Stimulated activated CD8-positive, alpha-beta memory T cell treated with anti-CD3 and anti-CD28 coated beads, Interleukin-7, amount 100 ng/mL, for 4 hours (primary cell): ENCODE results near the gene LALBA.
"Not testable (repeated sequence)": the region's sequence is repeated elsewhere in the genome, so short reads cannot be mapped to it uniquely, and the experiment has no call there.

Source experiments
- DNase-seq, 2 donors: peaks; one replicate each; pipeline ENCODE4 v3.0.0-alpha.2; 2020; ENCODE audit warnings: low read depth in 2 of 2

The LALBA gene

DNA sequence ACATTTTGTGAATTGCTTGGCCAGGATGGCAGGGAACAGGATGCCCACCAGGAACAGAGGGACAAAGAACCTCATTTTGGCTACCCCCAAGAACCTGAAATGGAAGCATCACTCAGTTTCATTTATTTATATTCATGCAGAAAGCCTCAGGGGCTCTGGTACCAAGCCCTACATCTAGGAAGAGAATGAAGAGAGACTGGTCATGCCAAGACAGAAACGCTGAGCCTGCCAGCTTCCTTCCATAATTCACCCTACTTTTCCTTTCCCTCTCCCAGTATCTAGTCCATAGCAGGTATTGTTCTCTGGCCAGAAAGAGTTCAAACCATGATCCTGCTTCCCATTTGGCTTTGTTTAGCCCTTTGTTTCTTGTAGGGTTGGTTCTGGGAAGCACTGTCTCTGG, at the start of gene LALBA:
TSS of gene LALBA (minus strand) at position 101 of the 400 bp plus-strand sequence. CDS start at position 75, 26 bp downstream.
- DNase-seq = no peak

DNA sequence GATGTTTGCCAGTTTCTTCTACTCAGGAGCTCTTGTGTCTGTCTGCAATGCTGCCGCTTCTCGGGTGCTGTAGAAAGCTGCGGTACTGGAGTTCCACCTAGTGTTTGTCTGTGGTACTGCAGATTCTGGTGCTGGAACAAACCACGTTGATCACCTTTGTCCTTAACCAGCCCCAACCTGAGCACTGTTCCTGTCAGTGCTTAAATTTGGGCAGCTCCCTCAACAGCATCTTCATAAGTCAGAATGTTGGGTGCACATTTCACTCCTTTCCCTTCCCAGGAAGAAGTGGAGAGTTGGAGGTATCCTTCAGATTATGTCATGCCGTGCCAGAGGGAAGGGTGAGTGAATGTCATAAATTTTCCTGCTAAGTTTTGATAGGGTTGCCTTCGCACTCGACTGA, 48.7 kb upstream of the LALBA start:
- peak; percentile 40 to 55 for DNase-seq

DNA sequence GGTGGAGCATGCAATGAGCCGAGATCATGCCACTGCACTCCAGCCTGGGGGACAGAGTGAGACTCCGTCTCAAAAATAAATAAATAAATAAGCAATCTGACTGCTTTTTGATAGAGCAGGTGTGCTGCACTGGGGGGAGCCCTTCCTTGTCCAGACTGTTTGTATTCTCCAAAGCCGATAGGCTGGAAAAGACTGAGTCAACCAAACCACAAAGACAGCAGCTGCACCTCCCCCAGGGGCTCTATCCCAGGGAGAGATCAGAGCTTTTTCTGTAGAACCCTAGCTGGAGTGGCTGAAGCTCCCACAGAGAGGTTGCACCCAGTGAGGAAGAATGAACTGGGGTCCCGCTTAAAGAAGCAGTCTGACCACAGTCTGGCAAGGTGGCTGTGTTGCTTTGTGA, 45.8 kb upstream of the LALBA start:
- DNase-seq = no peak

DNA sequence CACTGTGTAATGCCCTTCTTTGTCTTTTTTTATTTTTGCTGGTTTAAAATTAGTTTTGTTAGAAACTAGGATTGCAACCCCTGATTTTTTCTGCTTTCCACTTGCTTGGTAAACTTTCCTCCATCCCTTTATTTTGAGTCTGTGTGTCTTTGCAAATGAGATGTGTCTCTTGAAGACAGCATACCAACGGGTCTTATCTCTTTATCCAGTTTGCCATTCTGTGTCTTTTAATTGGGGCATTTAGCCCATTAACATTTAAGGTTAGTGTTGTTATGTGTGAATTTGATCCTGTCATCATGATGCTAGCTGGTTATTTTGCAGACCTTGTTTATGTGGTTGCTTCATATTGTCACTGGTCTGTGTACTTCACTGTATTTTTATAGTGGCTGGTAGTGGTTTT, 43.5 kb upstream of the LALBA start:
- no peak for DNase-seq

DNA sequence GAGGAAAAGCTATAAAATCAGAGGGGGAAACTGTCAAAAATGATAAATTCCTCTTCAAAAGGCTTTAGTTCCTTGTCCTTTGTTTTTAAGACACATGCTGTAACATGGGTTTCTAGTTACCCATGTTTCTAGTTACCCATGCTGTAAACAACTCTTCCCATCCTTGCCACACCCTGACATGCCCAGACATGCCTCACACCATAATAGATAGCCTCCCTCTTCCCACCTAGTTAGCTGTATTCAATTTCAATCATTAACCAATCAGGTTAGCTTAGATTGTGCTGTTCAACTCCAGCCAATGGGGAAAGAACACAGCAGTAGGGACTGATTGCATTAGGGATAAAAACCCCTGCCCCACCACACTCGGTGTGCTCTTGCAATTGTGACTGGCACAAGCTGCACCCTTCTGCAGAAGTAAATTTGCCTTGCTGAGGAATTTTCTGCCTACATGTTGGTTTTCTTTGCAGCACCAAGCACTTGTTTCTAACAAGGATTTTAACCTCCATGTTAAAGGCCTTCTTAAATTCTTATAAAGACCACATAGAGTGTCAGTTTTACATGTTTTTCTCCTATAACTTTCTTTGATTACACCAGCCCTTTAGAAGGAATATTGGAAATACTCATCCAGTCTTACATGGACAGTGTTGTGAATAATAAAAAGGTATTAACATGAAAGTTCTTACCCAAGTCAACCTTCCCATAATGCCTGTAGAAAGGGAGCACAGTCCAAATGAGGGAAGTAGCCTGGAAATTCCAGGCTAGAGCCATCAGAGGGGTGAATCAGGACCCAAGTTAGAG, 32.5 kb upstream of the LALBA start:
- DNase-seq = no peak

DNA sequence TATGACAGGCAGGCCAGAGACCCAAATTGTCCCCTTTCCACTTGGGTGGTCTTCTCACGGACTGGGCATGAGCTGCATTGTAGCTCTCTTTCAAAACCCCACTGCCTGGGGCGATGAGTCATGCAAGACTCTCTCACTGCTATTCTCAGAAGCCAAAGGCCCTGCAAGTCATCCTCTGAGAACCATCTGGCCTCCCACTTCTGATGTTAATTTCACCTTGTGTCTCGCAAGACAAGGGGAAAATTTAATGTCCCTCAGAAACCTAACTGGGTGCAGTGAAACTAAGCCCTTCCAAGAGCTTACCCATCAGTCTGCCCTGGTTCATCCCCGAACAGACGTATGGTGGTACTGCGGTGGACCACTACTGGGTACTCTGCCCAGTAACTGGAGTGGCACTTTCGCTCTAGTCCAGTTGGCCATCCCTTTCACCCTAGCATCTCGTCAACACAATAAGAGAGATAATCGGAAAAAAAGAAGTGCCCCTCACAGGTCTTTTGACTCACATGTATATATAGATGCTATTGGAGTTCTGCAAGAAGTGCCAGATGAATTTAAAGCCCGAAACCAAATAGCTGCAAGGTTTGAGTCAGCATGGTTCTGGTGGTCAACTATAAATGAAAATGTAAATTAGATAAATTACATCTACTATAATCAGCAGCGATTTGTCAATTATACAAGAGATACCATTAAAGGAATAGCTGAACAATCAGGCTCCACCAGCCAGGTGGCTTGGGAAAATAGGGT, 31.3 kb upstream of the LALBA start:
- DNase-seq = no peak

DNA sequence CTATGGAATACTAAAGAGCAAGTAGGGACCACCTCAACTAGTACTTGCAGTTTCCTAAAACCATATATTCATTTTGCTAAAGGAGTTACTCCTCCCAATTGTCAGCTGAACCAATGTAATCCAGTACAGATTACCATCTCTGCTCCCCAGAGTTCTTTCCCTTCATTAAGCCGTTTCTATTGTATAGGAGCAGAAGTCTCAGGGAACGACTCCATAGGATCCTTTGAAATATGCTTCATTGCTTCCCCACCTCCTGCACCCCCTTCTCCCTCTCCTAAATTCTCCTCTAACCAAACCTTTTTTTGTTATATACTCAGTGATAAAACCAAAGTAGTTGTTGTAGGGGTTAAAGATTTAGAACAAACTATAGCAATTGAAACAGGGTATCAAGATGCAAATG, 30.7 kb upstream of the LALBA start:
- no peak for DNase-seq

DNA sequence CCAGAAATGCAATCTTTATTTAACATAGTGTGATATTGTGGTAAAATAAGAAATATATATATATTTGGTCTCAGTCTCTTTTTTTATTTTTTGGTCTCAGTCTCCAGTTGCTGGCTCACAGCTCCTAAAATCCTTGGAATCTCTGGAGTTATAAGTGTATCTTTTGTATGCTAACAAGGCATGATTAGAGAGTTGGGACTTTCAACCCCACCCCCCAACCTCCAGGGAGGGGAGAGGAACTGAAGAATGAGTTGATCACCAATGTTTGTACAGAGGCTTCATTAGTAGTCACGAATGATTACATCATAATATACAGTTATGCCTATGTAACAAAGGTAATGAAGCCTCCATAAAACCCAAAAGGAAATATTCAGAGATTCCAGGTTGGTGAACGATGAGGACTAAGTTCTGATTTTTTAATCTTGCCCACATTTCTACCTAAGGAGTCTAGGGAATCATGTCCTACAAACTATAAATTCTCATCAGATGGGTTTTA, 22.8 kb upstream of the LALBA start:
- no peak for DNase-seq

DNA sequence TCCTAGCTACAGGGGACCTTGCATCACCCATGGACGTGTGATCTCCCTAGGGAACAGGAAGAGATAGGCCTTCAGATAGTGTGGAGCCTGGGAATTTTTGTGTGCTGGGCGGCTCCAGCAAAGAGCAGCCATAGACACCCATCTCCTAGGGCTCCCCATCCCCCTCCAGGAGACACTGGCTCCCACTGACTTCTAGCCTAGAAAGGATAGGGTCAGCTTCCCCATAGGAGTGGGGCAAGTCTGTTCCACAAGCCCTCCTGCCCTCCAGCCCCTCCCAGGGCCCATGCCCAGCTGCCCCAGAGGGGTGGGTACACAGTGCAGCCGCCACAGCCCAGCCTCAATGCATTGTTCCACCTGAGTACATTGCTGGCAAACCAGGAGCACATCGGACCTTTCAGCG, 16.5 kb upstream of the LALBA start:
- no peak for DNase-seq

DNA sequence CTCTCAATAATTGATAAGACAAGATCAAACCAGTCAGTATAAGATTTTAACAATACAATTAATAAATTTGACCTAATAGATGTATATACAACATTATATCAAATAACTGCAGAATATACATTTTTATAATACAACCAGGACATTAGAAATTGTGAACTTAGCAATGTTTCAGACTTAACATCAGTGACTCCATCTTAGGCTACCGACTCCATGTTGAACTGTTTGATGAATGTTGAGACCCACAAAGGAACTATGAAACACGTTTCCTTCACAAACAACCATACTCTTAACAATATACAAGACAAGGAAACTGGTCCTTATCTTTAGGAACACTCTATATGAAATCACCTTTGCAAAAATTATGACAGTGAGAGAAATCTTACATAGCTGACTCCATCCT, 13.9 kb upstream of the LALBA start:
- no peak for DNase-seq

DNA sequence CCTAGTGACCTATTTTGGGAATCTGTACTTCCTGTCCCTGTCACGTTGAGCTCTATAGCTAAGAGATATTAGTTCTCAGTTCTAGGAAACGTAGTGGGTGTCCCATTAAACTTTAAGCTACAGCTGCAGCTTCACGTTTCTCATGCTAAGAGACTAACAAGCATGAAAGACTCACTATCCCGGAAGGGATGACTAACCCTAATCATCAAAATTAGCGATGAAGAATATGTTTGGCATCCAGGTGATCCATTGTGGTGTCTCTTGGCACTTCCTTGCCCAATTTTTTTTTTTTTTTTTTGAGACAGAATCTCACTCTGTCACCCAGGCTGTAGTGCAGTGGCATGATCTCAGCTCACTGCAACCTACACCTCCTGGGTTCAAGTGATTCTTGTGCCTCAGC, 11.0 kb upstream of the LALBA start:
- no peak for DNase-seq

DNA sequence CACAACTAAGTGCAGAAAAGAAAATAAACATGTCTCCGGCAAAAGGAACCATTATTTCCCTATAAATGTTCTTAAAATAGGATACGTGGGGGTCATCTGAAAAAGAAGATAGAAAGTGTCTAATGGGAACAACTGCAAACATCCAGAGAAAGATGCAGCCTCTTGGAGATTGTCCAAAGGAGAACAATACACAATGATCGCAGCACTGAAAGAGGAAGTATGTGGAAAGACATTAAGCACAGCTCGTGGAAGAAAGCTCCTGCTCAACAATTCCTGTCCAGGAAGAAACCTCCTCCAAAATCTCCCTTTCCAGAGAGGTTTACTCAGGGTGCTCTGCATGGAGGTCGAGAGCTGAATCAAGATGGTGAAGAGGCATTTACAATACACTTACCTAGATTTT, 2.5 kb upstream of the LALBA start:
- DNase-seq = no peak

DNA sequence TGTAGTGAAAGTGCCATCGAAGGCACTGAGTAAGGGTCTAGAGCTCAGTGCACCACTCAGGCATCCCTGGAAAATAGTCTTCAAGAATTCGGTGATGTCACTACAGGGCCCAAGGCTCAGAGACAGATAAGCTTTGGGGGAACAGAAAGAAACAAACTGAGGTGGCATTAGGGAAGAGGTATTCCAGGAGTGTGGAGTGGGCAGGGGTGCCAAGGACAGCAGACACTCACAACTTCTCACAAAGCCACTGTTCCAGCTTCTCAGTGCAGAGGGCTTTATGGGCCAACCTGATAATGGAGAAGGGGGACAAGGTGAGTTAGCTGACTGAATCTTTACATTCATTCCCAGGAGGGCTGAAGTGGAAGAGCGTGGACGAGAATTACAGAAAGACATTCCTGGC, 2.1 kb downstream of the LALBA start:
- no peak for DNase-seq

DNA sequence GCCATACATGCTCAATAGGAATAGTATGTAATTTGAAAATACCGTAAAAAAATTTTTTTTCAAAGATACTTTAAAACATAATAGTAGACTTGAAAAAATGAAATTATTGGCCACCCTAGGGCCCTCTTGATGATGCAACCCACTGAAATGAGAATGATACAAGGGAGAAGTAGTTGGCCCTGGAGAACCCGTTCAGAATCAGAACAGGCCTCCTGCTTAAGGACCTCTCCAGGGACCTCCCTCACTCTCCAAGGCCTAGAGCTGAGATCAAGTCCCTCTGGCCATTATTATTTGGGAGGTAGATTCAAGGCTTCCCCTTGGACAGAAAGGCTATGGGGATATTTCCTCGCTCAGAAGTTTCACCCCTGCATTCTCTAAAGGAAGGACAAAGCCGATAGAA, 11.9 kb downstream of the LALBA start:
- no peak for DNase-seq

DNA sequence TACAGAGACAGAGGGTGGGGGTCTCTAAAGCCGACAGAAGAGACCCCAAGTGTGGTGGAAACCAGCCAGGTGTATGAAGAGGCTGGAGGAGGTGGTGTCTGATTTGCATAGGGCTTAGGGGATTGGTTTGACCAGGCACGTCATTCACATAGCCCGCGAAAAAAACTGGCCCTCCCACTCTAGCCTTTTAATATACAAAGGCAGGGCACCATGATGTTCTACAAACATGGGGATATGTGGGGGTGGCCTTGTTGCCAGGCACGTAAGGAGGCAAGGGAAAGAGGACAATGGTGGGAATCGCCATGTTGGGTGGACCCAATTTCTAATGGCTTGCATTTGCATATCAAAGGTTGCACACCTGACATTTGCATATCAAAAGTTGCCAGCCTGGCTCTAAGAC, 13.2 kb downstream of the LALBA start:
- no peak for DNase-seq

DNA sequence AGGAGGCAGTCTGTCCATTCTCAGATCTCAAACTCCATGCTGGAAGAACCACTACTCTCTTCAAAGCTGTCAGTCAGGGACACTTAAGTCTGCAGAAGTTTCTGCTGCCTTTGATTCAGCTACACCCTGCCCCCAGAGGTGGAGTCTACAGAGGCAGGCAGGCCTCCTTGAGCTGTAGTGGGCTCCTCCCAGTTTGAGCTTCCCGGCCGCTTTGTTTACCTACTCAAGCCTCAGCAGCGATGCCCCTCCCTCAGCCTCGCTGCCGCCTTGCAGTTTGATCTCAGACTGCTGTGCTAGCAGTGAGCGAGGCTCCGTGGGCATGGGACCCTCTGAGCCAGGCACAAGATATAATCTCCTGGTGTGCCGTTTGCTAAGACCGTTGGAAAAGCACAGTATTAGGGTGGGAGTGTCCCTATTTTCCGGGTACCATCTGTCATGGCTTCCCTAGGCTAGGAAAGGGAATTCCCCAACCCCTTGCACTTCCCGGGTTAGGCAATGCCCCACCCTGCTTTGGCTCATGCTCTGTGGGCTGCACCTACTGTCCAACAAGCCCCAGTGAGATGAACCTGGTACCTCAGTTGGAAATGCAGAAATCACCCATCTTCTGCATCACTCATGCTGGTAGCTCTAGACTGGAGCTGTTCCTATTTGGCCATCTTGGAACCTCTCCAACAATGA, 16.0 kb downstream of the LALBA start:
- not testable (repeated sequence) for DNase-seq

DNA sequence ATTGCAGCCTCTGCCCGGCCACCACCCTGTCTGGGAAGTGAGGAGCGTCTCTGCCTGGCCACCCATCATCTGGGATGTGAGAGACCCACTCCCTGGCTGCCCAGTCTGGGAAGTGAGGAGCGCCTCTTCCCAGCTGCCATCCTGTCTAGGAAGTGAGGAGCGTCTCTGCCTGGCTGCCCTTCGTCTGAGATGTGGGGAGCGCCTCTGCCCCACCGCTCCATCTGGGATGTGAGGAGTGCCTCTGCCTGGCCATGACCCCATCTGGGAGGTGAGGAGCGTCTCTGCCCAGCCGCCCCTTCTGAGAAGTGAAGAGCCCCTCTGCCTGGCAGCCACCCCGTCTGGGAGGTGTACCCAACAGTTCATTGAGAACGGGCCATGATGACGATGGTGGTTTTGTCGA, 18.2 kb downstream of the LALBA start:
- not testable (repeated sequence) for DNase-seq

DNA sequence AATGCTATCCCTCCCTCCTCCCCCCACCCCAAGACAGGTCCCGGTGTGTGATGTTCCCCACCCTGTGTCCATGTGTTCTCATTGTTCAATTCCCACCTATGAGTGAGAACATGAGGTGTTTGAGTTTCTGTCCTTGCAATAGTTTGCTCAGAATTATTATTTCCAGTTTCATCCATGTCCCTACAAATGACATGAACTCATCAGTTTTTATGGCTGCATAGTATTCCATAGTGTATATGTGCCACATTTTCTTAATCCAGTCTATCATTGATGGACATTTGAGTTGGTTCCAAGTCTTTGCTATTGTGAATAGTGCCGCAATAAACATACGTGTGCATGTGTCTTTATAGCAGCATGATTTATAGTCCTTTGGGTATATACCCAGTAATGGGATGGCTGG, 22.8 kb downstream of the LALBA start:
- not testable (repeated sequence) for DNase-seq

DNA sequence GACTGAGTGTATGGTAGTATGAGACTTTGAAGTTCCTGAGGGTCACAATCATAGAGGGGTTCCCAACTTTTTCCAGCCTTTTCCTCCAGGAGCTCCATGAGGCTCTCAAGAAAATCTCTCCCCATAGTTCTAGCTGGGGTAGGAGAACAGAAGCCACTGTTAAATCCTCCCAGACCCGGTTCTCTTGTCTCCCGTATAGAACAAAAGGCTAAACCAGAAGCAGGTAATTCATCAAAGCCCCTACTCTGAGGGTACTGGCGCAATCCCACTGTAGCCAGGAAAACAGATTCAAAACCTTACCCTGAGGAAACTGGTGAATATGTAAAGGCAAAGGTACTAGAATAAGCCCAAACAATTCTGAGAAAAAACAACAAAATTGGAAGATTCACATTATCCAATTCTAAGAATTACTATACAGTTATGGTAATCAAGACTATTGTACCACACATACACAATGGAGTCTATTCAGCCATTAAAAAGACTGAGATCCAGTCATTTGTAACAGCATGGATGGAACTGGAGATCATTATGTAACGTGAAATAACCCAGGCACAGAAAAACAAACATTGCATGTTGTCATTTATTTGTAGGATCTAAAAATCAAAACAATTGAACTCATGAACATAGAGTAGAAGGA, 23.9 kb downstream of the LALBA start:
- DNase-seq = no peak

DNA sequence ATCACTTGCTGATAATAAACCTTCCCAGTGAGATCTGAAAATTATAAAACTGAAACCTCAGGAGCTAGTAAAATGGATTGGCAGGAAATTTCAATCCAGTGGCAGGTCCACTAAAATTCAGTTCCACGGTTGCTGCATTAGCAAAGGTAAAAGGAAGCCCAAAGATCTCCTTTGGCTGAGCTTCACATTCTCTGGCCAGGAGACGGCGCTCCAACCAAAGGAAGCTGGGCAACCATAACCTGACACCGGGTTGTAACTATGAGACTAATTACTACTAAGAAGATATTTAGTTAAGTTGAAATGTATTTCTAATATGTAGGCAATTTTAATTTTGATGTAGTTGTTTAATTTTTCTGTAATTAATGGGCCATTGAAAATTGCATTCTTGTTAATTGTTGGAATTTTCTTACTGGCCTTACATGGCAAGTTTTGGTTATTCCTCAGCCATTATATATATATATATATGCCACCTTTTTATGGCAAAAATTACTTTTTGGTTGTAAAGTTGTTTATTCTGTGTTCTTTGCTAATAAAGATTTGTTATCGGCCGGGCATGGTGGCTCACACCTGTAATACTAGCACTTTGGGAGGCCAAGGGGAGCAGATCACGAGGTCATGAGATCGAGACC, 27.4 kb downstream of the LALBA start:
- DNase-seq = no peak

DNA sequence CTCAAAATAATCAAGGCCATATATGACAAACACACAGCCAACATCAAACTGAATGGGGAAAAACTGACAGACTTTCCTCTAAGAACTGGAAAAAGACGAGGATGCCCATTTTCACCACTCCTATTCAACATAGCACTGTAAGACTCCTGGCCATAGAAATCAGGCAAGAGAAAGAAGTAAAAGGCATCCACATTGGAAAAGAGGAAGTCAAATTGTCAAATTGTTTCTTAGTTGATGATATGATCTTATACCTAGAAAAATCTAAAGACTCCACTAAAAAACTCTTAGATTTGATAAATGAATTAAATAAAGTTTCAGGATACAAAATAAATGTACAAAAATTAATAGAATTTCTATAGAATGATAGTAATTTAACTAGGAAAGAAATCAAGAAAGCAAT, 33.2 kb downstream of the LALBA start:
- DNase-seq = no peak

DNA sequence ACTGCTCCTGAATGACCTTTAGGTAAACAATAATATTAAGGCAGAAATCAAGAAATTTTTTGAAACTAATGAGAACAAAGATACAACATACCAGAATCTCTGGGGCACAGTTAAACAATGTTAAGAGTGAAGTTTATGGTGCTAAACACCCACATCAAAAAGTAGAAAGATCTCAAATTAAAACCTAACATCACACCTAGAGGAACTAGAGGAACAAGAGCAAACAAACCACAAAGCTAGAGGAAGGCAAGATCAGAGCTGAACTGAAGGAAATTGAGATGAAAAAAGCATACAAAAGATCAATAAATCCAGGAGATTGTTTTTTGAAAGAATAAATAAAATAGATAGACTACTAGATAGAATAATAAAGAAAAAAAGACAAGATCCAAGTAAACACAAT, 37.2 kb downstream of the LALBA start:
- DNase-seq = no peak
